GM21723 (cell line): ENCODE measurements around the gene SAMD3.
A peak's percentile ranks its signal among the peaks of the same experiment; 100 is the strongest.
"Not testable (repeated sequence)": the region's sequence is repeated elsewhere in the genome, so short reads cannot be mapped to it uniquely, and the experiment has no call there.

Experiments used
- ATAC-seq: cut with Tn5 transposase; IDR thresholded peaks from one replicate; pipeline ENCODE4 v1.9.1; 2021; ENCODE audit warnings: mild to moderate bottlenecking, moderate library complexity; ENCODE audit not compliant: unreplicated experiment

SAMD3 gene

GRCh38 chr6:130182466-130182865 is 40.3 kb downstream of the SAMD3 start:
- ATAC-seq, result no peak

DNA sequence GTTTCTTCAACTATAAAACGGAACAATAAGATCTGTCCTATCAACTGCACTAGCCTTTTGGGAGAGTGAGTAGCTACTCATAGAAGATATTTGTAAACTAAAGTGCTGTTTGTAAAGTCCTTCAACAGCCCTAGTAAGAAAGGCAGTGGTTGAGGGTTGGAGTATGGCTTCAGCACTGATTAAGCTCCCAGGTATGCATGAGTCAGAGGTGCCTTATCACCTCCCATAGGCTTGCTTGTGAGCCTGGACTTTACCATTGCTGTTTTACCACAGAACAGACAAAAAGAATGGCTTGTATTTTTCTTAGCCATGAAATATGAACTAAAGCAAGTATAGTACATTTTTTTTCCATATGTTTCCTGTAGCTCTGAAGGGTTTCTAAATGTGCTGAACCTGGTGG is 44.1 kb downstream of the SAMD3 start:
- no peak for ATAC-seq

DNA sequence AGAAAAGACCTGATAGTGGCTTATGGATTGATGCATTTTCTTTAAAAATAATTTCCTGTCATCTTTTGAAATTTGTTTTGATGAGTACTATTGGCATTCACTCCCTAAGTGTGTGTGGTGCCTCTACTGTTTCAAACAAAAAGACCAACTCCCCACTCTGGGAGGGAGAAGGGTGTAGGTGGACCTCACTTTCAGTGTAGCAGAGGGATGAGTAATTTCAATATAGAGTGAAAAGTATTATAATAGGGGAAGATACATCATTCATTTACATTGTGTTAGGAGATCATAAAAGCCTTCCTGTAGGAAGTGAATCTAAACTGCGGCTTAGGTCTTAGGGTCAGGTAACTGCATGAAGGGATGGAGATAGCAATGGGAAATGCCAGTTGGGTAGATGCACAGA is 46.4 kb downstream of the SAMD3 start:
- ATAC-seq, result no peak

DNA sequence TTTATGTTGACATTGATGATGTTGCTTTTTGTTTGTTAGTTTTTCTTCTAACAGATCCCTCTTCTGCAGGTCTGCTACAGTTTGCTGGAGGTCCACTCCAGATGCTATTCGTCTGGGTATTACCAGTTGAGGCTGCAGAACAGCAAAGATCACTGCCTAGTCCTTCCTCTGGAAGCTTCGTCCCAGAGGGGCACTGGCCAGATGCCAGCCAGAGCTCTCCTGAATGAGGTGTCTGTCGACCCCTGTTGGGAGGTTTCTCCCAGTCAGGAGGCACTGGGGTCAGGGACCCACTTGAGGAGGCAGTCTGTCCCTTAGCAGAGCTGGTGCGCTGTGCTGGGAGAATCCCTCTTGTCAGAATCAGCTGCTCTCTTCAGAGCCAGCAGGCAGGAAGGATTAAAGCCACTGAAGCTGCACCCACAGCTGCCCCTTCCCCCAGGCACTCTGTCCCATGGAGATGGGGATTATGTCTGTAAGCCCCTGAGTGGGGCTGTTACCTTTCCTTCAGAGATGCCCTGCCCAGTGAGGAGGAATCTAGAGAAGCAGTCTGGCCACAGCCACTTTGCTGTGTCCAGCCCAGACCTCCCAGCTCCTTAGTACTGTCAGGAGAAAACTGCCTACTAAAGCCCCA is 49.3 kb downstream of the SAMD3 start:
- ATAC-seq, result not testable (repeated sequence)

GRCh38 chr6:130170160-130170559 is 52.6 kb downstream of the SAMD3 start:
- ATAC-seq, result not testable (repeated sequence)

DNA sequence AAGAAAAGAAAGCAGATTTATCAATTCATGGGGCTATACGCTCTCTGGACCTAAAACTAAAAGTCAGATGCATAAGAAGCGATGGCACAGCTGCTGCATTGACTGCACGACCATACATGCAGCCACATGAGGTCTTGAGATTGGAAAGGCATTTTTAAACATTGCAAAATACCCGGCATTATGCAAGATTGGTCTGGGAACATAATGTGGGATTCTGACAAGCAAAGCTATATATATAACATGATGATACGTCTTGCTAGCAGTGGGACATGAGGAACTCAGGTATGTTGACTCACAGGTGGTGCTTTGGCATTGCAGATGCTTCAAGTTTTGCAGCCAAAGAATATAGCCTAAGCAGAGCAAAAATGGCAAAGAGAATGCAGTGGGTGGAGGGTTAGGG is 55.1 kb downstream of the SAMD3 start:
- no peak for ATAC-seq

- no peak for ATAC-seq
Measured at GRCh38 chr6:130164251-130164650, 58.5 kb downstream of the SAMD3 start.

DNA sequence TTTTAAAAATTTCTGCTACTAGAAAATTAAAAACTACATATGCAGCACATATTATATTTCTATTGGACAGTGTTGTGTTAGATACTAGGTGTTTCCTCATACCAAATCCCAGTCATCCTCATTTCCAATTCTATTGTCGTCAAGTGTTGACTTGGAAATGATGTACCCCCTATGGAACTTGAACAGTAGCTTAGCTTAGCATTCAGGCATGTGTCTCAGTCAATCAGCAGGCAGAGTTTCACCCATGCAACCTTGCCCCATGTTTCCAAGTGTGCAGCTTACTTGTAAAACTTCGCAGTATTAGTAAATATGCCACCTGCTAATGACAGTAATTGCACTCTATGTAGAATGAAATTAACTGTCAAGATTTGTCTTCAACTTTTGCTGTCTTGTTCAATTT is 59.5 kb downstream of the SAMD3 start:
- ATAC-seq, result no peak

- no peak for ATAC-seq
Measured at GRCh38 chr6:130162421-130162820, 60.3 kb downstream of the SAMD3 start.

- no peak for ATAC-seq
Measured at GRCh38 chr6:130161683-130162404, 60.9 kb downstream of the SAMD3 start.

- no peak for ATAC-seq
Measured at GRCh38 chr6:130159956-130160355, 62.8 kb downstream of the SAMD3 start.

GRCh38 chr6:130158548-130158947 is 64.2 kb downstream of the SAMD3 start:
- ATAC-seq, result no peak

- ATAC-seq, result no peak
Measured at GRCh38 chr6:130158056-130158455, 64.7 kb downstream of the SAMD3 start.

GRCh38 chr6:130156908-130157307 is 65.8 kb downstream of the SAMD3 start:
- no peak for ATAC-seq

DNA sequence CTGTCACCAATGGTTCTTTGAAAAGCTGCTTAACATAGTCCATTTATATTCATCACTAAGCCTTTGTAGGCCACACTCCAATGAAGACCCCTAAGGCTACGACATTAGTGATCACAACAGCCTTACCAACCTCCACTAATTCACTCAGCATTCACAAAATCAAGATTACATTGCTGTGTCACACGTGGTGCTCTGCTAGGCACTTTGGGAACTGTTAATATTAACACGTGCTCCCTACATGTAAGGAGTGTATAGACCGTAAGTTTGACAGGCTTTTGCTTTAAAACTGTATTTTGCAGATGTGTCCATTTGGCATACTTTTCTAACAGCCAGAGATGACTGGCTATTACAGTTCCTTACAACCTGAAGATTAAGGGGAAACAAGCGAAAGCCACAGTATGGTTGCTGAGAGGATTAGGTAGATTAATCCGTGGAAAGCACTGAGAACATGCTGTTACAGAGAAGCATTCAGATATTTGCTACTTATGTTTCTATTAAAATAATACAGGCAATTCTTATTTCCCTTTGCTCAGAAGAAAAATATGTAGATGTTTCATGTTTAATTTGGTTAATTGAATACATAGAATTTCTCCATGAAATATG is 69.7 kb downstream of the SAMD3 start:
- ATAC-seq, result no peak

- no peak for ATAC-seq
Measured at GRCh38 chr6:130150906-130151305, 71.8 kb downstream of the SAMD3 start.

- ATAC-seq, result not testable (repeated sequence)
Measured at GRCh38 chr6:130149016-130149415, 73.7 kb downstream of the SAMD3 start.

- ATAC-seq, result no peak
Measured at GRCh38 chr6:130148181-130148580, 74.6 kb downstream of the SAMD3 start.

GRCh38 chr6:130147111-130147510 is 75.6 kb downstream of the SAMD3 start:
- ATAC-seq, result no peak

- no peak for ATAC-seq
Measured at GRCh38 chr6:130143709-130144108, 79.0 kb downstream of the SAMD3 start.

DNA sequence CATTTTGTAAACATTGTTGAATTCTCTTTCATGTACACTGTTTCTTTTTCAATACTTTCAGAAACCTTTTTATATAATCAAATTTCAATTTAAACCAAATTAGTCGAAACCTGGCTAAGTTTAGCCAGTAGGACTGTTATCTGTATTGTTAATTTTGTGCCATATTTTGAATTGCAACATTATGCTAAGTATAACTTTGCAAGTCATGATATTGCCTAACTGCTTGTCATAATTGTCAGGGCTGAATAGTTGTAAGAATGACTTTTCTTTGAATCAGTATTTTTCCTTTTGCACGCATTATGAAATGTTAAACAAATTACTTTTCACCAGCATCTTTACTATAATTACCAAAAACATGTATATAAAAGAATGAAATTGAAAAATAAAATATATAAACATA is 82.7 kb downstream of the SAMD3 start:
- no peak for ATAC-seq

DNA sequence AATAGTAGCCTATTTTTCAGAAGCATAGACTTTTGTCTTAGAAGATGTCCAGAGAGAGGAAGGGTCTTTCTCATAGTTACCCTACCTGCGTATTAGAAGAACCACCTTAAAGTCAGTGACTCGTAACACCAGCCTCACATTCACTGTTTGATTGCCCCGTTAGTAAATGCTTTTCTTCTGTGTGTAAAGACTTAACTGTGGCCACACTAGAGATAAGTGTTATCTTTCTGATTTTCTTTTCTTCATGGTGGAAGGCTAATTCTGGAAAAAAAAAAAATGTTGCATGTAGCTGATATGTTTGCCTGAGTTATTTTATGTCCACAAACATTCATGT is 83.9 kb downstream of the SAMD3 start:
- ATAC-seq, result peak; percentile 45
